Left cardiac atrium (tissue), 4 donors: ENCODE data around the gene ZNRF3. TPM values are rescaled to one million over a fixed set of nuclear protein-coding genes. Genes with fewer than 3 reads are reported as not detected.
"Not testable (repeated sequence)": the region's sequence is repeated elsewhere in the genome, so short reads cannot be mapped to it uniquely, and the experiment has no call there.

Experiments used
- ATAC-seq, 2 donors: fragments of 200-7000 bp; cut with Tn5 transposase; one replicate each; pipeline ENCODE4 v1.9.1; 2020; ENCODE audit warnings: mild to moderate bottlenecking in 2 of 2, moderate library complexity in 2 of 2
- DNase-seq: peaks from one replicate; pipeline ENCODE4 v3.0.0-alpha.2; 2020
- intact Hi-C, 2 donors: fragments of 100-400 bp; cut with DNase I; formaldehyde crosslinking; loops; one replicate each; pipeline versions ENCODE4 v1.14.1 to v1.15.1; 2022 to 2023
- total RNA-seq, 2 donors: library from RNA; stranded (reverse); fragmentation: NEBNext Ultra II Directional; extraction: Animal tissue kit (Norgen Biotek cat#: 25700); gene quantifications; one replicate each; pipeline ENCODE4 v1.2.1, GENCODE V29; 2021
- donor health status: DM: no; HTN: yes; CAD: no.
- donor health status: DM: no; HTN: yes; CAD: no; lungs with severe emphysema.
- donor health status: DM: yes; HTN: yes; CAD: no.
- donor health status: Dilated cardiomyopathy.

ZNRF3 gene
- total RNA-seq, 2 donors from 2014 or later = 5.2 to 6.6 TPM

GRCh38 chr22:28992565-28993356 lies 109.4 kb downstream of the ZNRF3 start:
- DNase-seq (no peak), ATAC-seq (no peak)
- intact Hi-C loops = no loop called here

- ATAC-seq = no peak
Observed at GRCh38 chr22:28994522-28994921, 111.2 kb downstream of the ZNRF3 start.

GRCh38 chr22:28995551-28995950 lies 112.2 kb downstream of the ZNRF3 start:
- intact Hi-C loops = no loop called here
- no peak for ATAC-seq
- no peak for DNase-seq

More at GRCh38 chr22:28994522-28994921, 111.2 kb downstream of the ZNRF3 start:
- intact Hi-C loops = no loop called here
- no peak for DNase-seq

- no peak for DNase-seq
- intact Hi-C loops = no loop called here
- no peak for ATAC-seq
Observed at GRCh38 chr22:28997342-28997741, 114.0 kb downstream of the ZNRF3 start.

- DNase-seq (no peak), ATAC-seq (no peak)
- intact Hi-C loops = no loop called here
Observed at GRCh38 chr22:28998681-28999080, 115.3 kb downstream of the ZNRF3 start.

GRCh38 chr22:28999510-28999909 lies 116.1 kb downstream of the ZNRF3 start:
- DNase-seq = no peak
- intact Hi-C loops = no loop called here
- ATAC-seq = no peak

GRCh38 chr22:28999919-29000556 lies 116.7 kb downstream of the ZNRF3 start:
- no peak for ATAC-seq
- intact Hi-C loops = no loop called here
- DNase-seq = no peak

GRCh38 chr22:29000641-29001040 lies 117.3 kb downstream of the ZNRF3 start:
- intact Hi-C loops = no loop called here
- ATAC-seq (no peak), DNase-seq (no peak)

GRCh38 chr22:29002603-29003002 lies 119.2 kb downstream of the ZNRF3 start:
- ATAC-seq (peak in 1 of 2 donors; percentile 26), DNase-seq (no peak)
- intact Hi-C loops = no loop called here

- ATAC-seq (no peak), DNase-seq (no peak)
- intact Hi-C loops = no loop called here
Observed at GRCh38 chr22:29003552-29003951, 120.2 kb downstream of the ZNRF3 start.

GRCh38 chr22:29003975-29004646 lies 120.7 kb downstream of the ZNRF3 start:
- peak in 1 of 2 donors; percentile 29 for ATAC-seq
- intact Hi-C loops = no loop called here
- DNase-seq = no peak

GRCh38 chr22:29004647-29005371 lies 121.4 kb downstream of the ZNRF3 start:
- ATAC-seq (peak; percentile 67 to 75), DNase-seq (peak; percentile 30)
- intact Hi-C loops = no loop called here

- ATAC-seq, intact Hi-C loops, DNase-seq: not testable (repeated sequence)
Observed at GRCh38 chr22:29005754-29006153, 122.4 kb downstream of the ZNRF3 start.

- DNase-seq (no peak), ATAC-seq (no peak)
- intact Hi-C loops = no loop called here
Observed at GRCh38 chr22:29006346-29006745, 123.0 kb downstream of the ZNRF3 start.

- intact Hi-C loops = no loop called here
- peak; percentile 56 to 69 for ATAC-seq
- no peak for DNase-seq
Observed at GRCh38 chr22:29009148-29009547, 125.8 kb downstream of the ZNRF3 start.

GRCh38 chr22:29011240-29012100 lies 128.1 kb downstream of the ZNRF3 start:
- ATAC-seq = peak in 1 of 2 donors; percentile 35
- intact Hi-C loops = no loop called here
- DNase-seq = no peak

GRCh38 chr22:29012101-29012433 lies 128.7 kb downstream of the ZNRF3 start:
- intact Hi-C loops = no loop called here
- ATAC-seq = no peak

GRCh38 chr22:29012952-29013351 lies 129.6 kb downstream of the ZNRF3 start:
- intact Hi-C loops = no loop called here
- ATAC-seq (no peak), DNase-seq (no peak)

More at GRCh38 chr22:29012101-29012433, 128.7 kb downstream of the ZNRF3 start:
- no peak for DNase-seq

GRCh38 chr22:29014293-29014692 lies 130.9 kb downstream of the ZNRF3 start:
- intact Hi-C loops = no loop called here
- ATAC-seq (no peak), DNase-seq (no peak)
